Ovary (tissue), 3 donors: ENCODE results near the gene SMPD1.

Experiments
- POLR2A ChIP-seq: fragments of 450-650 bp; IDR thresholded peaks from one replicate; pipeline ENCODE4 v1.6.1; 2017; ENCODE audit warnings: antibody characterized with exemption, mild to moderate bottlenecking, moderate library complexity
- TF ChIP-seq, protein P1 (sequence below), 3 donors: fragments of 450-650 bp in 2 of 3; fragments of 200-600 bp in 1 of 3; IDR thresholded peaks; one replicate each; pipeline versions ENCODE4 v1.5.1 to v1.8.0; 2016 to 2022; ENCODE audit warnings: antibody characterized with exemption in 3 of 3, mild to moderate bottlenecking in 1 of 3
- donor health status: DM: no; HTN: no; CAD: no.

- TF ChIP-seq, protein P1, sequence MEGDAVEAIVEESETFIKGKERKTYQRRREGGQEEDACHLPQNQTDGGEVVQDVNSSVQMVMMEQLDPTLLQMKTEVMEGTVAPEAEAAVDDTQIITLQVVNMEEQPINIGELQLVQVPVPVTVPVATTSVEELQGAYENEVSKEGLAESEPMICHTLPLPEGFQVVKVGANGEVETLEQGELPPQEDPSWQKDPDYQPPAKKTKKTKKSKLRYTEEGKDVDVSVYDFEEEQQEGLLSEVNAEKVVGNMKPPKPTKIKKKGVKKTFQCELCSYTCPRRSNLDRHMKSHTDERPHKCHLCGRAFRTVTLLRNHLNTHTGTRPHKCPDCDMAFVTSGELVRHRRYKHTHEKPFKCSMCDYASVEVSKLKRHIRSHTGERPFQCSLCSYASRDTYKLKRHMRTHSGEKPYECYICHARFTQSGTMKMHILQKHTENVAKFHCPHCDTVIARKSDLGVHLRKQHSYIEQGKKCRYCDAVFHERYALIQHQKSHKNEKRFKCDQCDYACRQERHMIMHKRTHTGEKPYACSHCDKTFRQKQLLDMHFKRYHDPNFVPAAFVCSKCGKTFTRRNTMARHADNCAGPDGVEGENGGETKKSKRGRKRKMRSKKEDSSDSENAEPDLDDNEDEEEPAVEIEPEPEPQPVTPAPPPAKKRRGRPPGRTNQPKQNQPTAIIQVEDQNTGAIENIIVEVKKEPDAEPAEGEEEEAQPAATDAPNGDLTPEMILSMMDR (IDR thresholded peaks at IDR 0.05), result no peak
- no peak for TF ChIP-seq POLR2A
Observed at GRCh38 chr11:6405052-6405667, 14.9 kb downstream of the SMPD1 start.
